Activated CD4-positive, alpha-beta memory T cell treated with anti-CD3 and anti-CD28 coated beads, Interleukin-2, amount 10 ng/mL, durations not matched to agents 7 days and 5 days (primary cell): ENCODE results near the gene SLC35E2B. TPM values are rescaled to one million over a fixed set of nuclear protein-coding genes. Genes with fewer than 3 reads are reported as not detected.
A peak's percentile ranks its signal among the peaks of the same experiment; 100 is the strongest.

Experiments used
- CTCF ChIA-PET: fragments of 350-600 bp; sonication (Branson Sonifier 250); formaldehyde crosslinking; loops from one replicate; lab custom pipeline; 2021; ENCODE audit warnings: antibody characterized with exemption, inconsistent platforms; lab: Charles Lee
- POLR2A ChIA-PET: fragments of 350-600 bp; sonication (Branson Sonifier 250); formaldehyde crosslinking; loops from one replicate; lab custom pipeline; 2021; ENCODE audit warnings: antibody characterized with exemption; lab: Charles Lee
- DNase-seq: peaks from one replicate; pipeline ENCODE4 v3.0.0-alpha.2; 2020
- H3K27ac Mint-ChIP-seq: one replicate; pipeline ENCODE4 v1.8.0; 2021; ENCODE audit warnings: mild to moderate bottlenecking, mixed read lengths
- H3K27me3 Mint-ChIP-seq: one replicate; pipeline ENCODE4 v1.8.0; 2021; ENCODE audit warnings: mixed read lengths
- H3K36me3 Mint-ChIP-seq: one replicate; pipeline ENCODE4 v1.8.0; 2021; ENCODE audit warnings: low read depth, mixed read lengths
- H3K4me1 Mint-ChIP-seq: one replicate; pipeline ENCODE4 v1.8.0; 2021; ENCODE audit warnings: mixed read lengths
- H3K4me3 Mint-ChIP-seq: one replicate; pipeline ENCODE4 v1.8.0; 2021; ENCODE audit warnings: mild to moderate bottlenecking, mixed read lengths
- H3K9me3 Mint-ChIP-seq: one replicate; pipeline ENCODE4 v1.8.0; 2021; ENCODE audit warnings: mixed read lengths
- total RNA-seq, 2 experiments: library from RNA; stranded (reverse); gene quantifications; one replicate each; pipeline ENCODE4 v1.2.3, GENCODE V29; 2021

Gene SLC35E2B
- total RNA-seq, 2 experiments from 2014 or later, result 54.5 to 55.7 TPM

- CTCF ChIA-PET, result no interaction called here
- Mint-ChIP-seq H3K36me3 (peaks cover 5% of the 10 kb centered on the region), H3K27me3 (no peaks in the 10 kb centered on the region), H3K27ac (no peak overlapping the region), H3K9me3 (no peaks in the 10 kb centered on the region), H3K4me1 (peaks cover 28% of the 10 kb centered on the region), H3K4me3 (no peak overlapping the region)
- POLR2A ChIA-PET, result interaction anchor here (2.5 kb wide), 1 partner anchor 11 kb away, joined by 9 read pairs; no protein-coding TSS in a partner anchor
- no peak for DNase-seq
Measured at GRCh38 chr1:1618396-1619068, 74.1 kb downstream of the SLC35E2B start.

DNA sequence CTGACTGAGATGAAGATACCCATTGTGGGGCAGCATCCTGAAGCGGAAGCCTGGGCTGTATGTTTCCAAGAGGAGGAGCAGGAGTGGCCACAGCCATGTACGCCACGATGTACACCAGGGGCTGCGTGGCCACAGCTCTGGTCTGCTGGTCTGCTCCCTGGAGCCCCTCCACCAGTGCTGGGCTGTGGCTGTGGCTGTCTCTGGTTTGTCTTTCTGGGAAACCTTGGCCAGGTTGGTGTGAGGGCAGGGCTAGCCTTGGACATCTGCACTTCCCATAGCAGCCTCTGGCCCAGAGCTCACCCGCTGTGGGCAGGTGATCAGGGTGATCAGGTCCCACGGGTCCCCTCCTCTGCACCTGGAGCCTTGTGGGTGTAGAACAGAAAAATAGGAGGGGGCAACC lies 74.7 kb downstream of the SLC35E2B start:
- Mint-ChIP-seq H3K4me3 (no peak overlapping the region), H3K9me3 (no peaks in the 10 kb centered on the region), H3K27me3 (no peaks in the 10 kb centered on the region), H3K36me3 (peaks cover 6% of the 10 kb centered on the region), H3K4me1 (peaks cover 29% of the 10 kb centered on the region), H3K27ac (no peak overlapping the region)
- DNase-seq, result no peak
- POLR2A ChIA-PET, result interaction anchor here (2.5 kb wide), 1 partner anchor 11 kb away, joined by 9 read pairs; no protein-coding TSS in a partner anchor
- CTCF ChIA-PET, result no interaction called here

GRCh38 chr1:1617516-1617915 lies 75.1 kb downstream of the SLC35E2B start:
- Mint-ChIP-seq H3K4me1 (peaks cover 29% of the 10 kb centered on the region), H3K27me3 (no peaks in the 10 kb centered on the region), H3K27ac (peak overlapping the region; percentile 66), H3K36me3 (peaks cover 6% of the 10 kb centered on the region), H3K9me3 (no peaks in the 10 kb centered on the region), H3K4me3 (peak overlapping the region; percentile 77)
- DNase-seq, result no peak
- CTCF ChIA-PET, result no interaction called here
- POLR2A ChIA-PET, result interaction anchor here (2.5 kb wide), 1 partner anchor 12 kb away, joined by 9 read pairs; no protein-coding TSS in a partner anchor

DNA sequence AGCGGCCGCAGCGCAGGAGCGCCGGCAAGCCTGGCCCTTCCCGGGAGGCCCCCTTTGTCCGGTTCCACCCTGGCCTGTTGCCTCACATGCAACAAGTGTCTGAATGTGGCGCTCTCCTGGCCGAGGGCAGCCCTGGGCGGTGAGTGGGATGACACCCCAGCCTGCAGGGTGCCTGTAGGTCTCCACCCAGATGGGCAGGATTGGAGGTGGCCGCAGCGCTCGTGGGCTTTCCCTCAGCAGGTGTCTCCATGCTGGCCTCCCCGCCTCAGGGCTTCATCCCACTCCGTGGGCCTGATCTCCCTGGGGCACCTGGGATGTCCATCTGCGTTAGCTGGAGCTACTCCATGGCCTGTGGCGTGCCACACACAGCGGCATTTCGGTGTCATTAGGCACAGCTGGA lies 75.8 kb downstream of the SLC35E2B start:
- ChIA-PET CTCF (no interaction called here), POLR2A (no interaction called here)
- Mint-ChIP-seq H3K9me3 (no peaks in the 10 kb centered on the region), H3K27me3 (no peaks in the 10 kb centered on the region), H3K4me1 (peaks cover 32% of the 10 kb centered on the region), H3K4me3 (peak overlapping the region; percentile 77), H3K27ac (peak overlapping the region; percentile 66), H3K36me3 (peaks cover 6% of the 10 kb centered on the region)
- no peak for DNase-seq

DNA sequence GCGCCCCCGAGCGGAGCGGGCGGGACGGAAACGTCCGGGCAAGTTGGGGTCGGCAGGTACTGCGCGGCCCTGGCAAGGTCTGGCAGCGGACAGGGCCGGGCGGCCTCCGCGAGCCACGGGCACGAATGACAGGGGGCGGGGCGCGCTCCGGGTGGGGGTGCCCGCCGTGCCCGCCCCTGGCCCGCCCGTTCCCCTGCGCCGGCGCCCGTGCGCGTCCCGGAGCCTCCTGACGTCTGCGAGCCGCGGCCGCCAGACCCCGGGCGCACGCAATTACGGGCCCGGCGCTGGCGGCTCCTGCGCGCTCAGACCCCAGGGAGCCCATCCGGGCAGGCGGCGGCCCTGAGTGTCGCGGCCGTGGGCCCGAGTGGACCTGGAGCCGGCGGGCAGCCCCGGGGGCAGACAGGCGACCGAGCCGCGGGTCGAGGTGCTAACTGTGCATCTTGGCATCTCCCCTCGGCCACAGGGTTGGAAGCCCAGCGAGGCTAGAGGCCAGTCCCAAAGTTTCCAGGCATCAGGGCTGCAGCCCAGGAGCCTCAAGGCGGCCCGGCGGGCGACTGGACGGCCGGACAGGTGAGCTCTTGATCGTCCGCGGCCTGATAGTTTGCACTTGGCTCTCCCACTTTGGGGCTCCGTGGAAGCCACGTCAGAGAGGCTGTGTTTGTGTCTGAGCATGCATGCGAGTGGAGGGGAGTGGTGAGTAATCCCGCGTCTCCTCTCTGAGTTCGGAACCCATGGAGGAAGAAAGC lies 76.4 kb downstream of the SLC35E2B start:
- ChIA-PET CTCF (interaction anchor here (1.4 kb wide), 1 partner anchor 9 kb away, joined by 4 read pairs; no protein-coding TSS in a partner anchor), POLR2A (interaction anchor here (1.5 to 3.2 kb wide), 4 partner anchors 10 to 30 kb away, joined by 3 to 42 read pairs (median 11); partner anchors contain the start of gene MMP23B)
- peak; percentile 57 for DNase-seq
- Mint-ChIP-seq H3K9me3 (no peaks in the 10 kb centered on the region), H3K4me3 (peak overlapping the region; percentile 77), H3K36me3 (peaks cover 6% of the 10 kb centered on the region), H3K4me1 (peaks cover 34% of the 10 kb centered on the region), H3K27ac (peak overlapping the region; percentile 66), H3K27me3 (no peaks in the 10 kb centered on the region)

- ChIA-PET POLR2A (interaction anchor here (1.0 to 3.2 kb wide), 12 partner anchors 11 to 294 kb away, joined by 3 to 42 read pairs (median 8); partner anchors contain the start of genes AURKAIP1 and MMP23B), CTCF (interaction anchor here (0.6 to 1.4 kb wide), 2 partner anchors 9 to 145 kb away, joined by 4 read pairs; no protein-coding TSS in a partner anchor)
- Mint-ChIP-seq H3K4me1 (peaks cover 36% of the 10 kb centered on the region), H3K9me3 (no peaks in the 10 kb centered on the region), H3K36me3 (peaks cover 6% of the 10 kb centered on the region), H3K27ac (peak within 1 kb of the TSS; percentile 91), H3K4me3 (peak within 1 kb of the TSS; percentile 89), H3K27me3 (no peaks in the 10 kb centered on the region)
- peak; percentile 98 for DNase-seq
Measured at GRCh38 chr1:1615256-1616044, 77.1 kb downstream of the SLC35E2B start, which contains the start of gene MIB2. Gene MIB2 (plus strand): TSS chr1:1615500. CDS start chr1:1623453, 7,953 bp downstream.

DNA sequence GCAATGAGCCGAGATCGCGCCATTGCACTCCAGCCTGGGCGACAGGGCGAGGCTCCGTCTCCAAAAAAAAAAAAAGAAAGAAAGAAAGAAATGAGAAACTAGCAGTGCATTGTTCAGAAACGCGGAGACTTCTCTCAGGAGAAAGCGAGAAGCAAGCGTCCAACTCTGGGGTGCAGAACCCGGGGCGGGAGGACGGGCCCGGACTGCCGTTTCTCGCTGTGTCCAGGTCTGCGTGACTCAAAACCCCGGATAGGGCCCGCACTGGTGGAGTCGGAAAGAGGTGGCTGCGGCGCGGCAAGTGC lies 77.7 kb downstream of the SLC35E2B start:
- Mint-ChIP-seq H3K27ac (peak overlapping the region; percentile 91), H3K27me3 (no peaks in the 10 kb centered on the region)
- DNase-seq, result no peak

GRCh38 chr1:1614204-1614953 lies 78.2 kb downstream of the SLC35E2B start:
- Mint-ChIP-seq H3K36me3 (peaks cover 6% of the 10 kb centered on the region), H3K4me3 (peak overlapping the region; percentile 89), H3K4me1 (peaks cover 36% of the 10 kb centered on the region), H3K9me3 (no peaks in the 10 kb centered on the region), H3K27me3 (no peaks in the 10 kb centered on the region), H3K27ac (peak overlapping the region; percentile 91)
- POLR2A ChIA-PET, result interaction anchor here (1.0 to 3.2 kb wide), 15 partner anchors 11 to 295 kb away, joined by 3 to 42 read pairs (median 5); partner anchors contain the start of genes AURKAIP1 and MMP23B
- DNase-seq, result peak; percentile 53
- CTCF ChIA-PET, result interaction anchor here (0.6 to 1.5 kb wide), 5 partner anchors 8 to 65 kb away, joined by 3 to 4 read pairs (median 3); no protein-coding TSS in a partner anchor

More for the DNA sequence above, 77.7 kb downstream of the SLC35E2B start:
- POLR2A ChIA-PET, result interaction anchor here (1.0 to 3.2 kb wide), 14 partner anchors 11 to 295 kb away, joined by 3 to 42 read pairs (median 6); partner anchors contain the start of genes AURKAIP1 and MMP23B
- peaks cover 36% of the 10 kb centered on the region for H3K4me1 Mint-ChIP-seq
- peak overlapping the region; percentile 89 for H3K4me3 Mint-ChIP-seq
- H3K36me3 Mint-ChIP-seq, result peaks cover 6% of the 10 kb centered on the region
- CTCF ChIA-PET, result interaction anchor here (1.4 to 1.5 kb wide), 2 partner anchors 8 to 17 kb away, joined by 3 to 4 read pairs; no protein-coding TSS in a partner anchor
- H3K9me3 Mint-ChIP-seq, result no peaks in the 10 kb centered on the region

DNA sequence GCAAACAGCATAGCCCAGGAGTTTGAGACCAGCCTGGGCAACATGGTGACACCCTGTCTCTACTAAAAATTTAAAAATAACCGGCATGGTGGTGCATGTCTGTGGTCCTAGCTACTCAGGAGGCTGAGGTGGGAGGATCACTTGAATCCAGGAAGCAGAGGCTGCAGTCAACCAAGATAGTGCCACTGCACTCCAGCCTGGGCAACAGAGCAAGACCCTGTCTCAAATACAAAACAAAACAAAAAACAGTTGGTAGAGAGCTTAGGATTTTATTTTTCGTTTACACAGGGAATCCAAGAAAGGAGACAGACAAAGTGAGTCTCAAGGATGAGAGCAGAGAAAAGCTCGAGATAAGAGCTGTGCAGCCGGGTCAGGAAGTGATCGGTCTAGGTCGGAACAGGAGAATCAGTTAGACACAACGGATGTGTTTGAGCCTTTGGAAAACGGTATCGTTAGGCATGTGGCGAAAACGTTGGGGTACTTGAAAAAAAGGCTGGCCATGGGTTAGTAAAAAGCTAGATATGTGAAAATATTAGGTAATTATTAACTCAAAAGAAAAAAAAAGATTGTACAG lies 79.0 kb downstream of the SLC35E2B start:
- H3K4me1 Mint-ChIP-seq, result peaks cover 36% of the 10 kb centered on the region
- no peak for DNase-seq
- H3K27me3 Mint-ChIP-seq, result no peaks in the 10 kb centered on the region
- ChIA-PET POLR2A (interaction anchor here (1.2 to 3.2 kb wide), 9 partner anchors 10 to 207 kb away, joined by 4 to 42 read pairs (median 8); partner anchors contain the start of gene MMP23B), CTCF (interaction anchor here (0.6 to 1.5 kb wide), 5 partner anchors 12 to 64 kb away, joined by 3 to 4 read pairs (median 3); no protein-coding TSS in a partner anchor)
- peak overlapping the region; percentile 89 for H3K4me3 Mint-ChIP-seq
- peaks cover 6% of the 10 kb centered on the region for H3K36me3 Mint-ChIP-seq
- peak overlapping the region; percentile 91 for H3K27ac Mint-ChIP-seq
- no peaks in the 10 kb centered on the region for H3K9me3 Mint-ChIP-seq

GRCh38 chr1:1612104-1612400 lies 80.5 kb downstream of the SLC35E2B start:
- Mint-ChIP-seq H3K4me1 (peaks cover 36% of the 10 kb centered on the region), H3K36me3 (peaks cover 6% of the 10 kb centered on the region), H3K9me3 (no peaks in the 10 kb centered on the region), H3K27me3 (no peaks in the 10 kb centered on the region), H3K4me3 (no peak overlapping the region), H3K27ac (no peak overlapping the region)
- DNase-seq, result no peak
- ChIA-PET POLR2A (no interaction called here), CTCF (no interaction called here)

- Mint-ChIP-seq H3K36me3 (peaks cover 6% of the 10 kb centered on the region), H3K27me3 (no peaks in the 10 kb centered on the region), H3K9me3 (no peaks in the 10 kb centered on the region), H3K27ac (no peak overlapping the region), H3K4me3 (no peak overlapping the region), H3K4me1 (peaks cover 36% of the 10 kb centered on the region)
- ChIA-PET CTCF (no interaction called here), POLR2A (interaction anchor here (1.0 kb wide), 1 partner anchor 53 kb away, joined by 3 read pairs; no protein-coding TSS in a partner anchor)
- no peak for DNase-seq
Measured at GRCh38 chr1:1610796-1611195, 81.8 kb downstream of the SLC35E2B start.
